Measurements from ENCODE around the gene PRELP. TPM values are rescaled to one million over a fixed set of nuclear protein-coding genes. Genes with fewer than 3 reads are reported as not detected.

The PRELP gene
- total and polyA plus RNA-seq, 9 of the 15 experiments (the other 6 are each of a cell fraction or from before 2014, with no cell fraction given): 0.04 TPM; not detected in 8

DNA sequence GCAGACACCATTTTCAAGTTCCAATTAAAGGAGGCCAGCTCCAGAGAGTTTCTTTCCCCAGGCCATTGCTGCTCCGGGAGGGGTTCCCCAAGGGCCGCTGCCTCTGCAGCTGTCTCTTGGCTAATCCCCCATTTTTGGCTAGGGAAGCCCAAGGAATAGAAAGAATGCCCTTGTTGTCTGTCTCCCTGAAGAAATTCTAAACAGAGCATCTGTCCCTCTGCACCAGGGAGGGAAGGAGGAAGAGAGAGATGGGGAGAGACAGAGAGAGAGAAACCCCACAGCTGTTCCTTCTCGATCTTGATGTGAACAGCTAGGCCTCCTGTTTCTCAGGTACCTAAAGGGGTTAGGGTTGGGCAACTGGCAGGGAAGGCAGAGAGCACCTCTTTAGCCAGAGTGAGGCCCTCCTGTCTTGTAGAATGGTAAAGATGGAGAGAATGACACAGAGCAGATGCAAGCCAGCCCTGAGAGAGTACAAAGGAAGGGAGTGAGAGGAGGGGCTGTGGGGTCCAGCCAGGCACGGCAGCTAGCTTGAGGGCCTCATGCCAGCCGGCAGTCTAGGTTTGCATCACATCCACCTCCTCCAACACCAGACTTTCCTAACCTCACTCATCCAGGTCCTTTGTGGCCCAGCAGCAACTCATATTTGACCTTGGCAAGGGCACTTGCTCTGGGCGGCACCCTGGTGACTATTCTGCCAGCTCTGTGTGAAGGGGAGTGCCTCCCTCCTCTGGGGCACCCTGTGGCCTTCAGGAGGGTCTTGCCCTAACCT, 31.4 kb downstream of the PRELP start:
- Histone ChIP-seq H3K36me3 (ENCODE audit: control insufficient read depth, insufficient read depth, low read length) (no peaks in the 10 kb centered on the region), H3K9ac (ENCODE audit: insufficient read depth in 1 of 2, low read depth in 2 of 2, low read length in 2 of 2) (no peak overlapping the region), H4K20me1 (replicated peaks; ENCODE audit: control insufficient read depth, insufficient read depth, low read length) (0 out of 2 replicates have a peak, but pooled peaks cover 5% of the 10 kb centered on the region), H3K27me3 (ENCODE audit: control insufficient read depth in 2 of 2, insufficient read depth in 2 of 2, low read length in 2 of 2) (peaks cover 29 to 67% of the 10 kb centered on the region in 2 experiments), H3K4me3 (no peak overlapping the region), H2AFZ (ENCODE audit: low read depth, low read length) (no peak overlapping the region), H3K9me3 (replicated peaks; ENCODE audit: control insufficient read depth, insufficient read depth, low read depth, low read length) (no peaks in the 10 kb centered on the region; the same call in 1 of the 2 replicates), H3K4me2 (ENCODE audit: insufficient read depth, low read length) (no peak overlapping the region), H3K4me1 (replicated peaks in 1 of 2; ENCODE audit: control insufficient read depth in 2 of 2, insufficient read depth in 2 of 2, low read length in 2 of 2) (no peaks in the 10 kb centered on the region), H3K79me2 (ENCODE audit: control insufficient read depth, insufficient read depth, low read length) (no peaks in the 10 kb centered on the region), H3K27ac (ENCODE audit: extremely low read depth, low read depth, low read length) (no peak overlapping the region), H3K9me1 (ENCODE audit: control insufficient read depth, insufficient read depth, low read length) (no peaks in the 10 kb centered on the region)
- DNase-seq (ENCODE audit: extremely low read depth in 1 of 4, low spot score in 3 of 4): no peak
- CTCF ChIA-PET (ENCODE audit: low intra/inter-chr PET ratio): interaction anchor here (6.1 kb wide), 1 partner anchor 195 kb away, joined by 65 read pairs; no protein-coding TSS in a partner anchor
- POLR2A ChIA-PET: interaction anchor here (0.6 to 1.0 kb wide), 2 partner anchors 240 to 833 kb away, joined by 3 read pairs; no protein-coding TSS in a partner anchor
- 3% methylated on average over 6 of the region's 6 CpGs for WGBS (ENCODE audit: insufficient coverage, low coverage, missing lambda C conversion rate)
- FAIRE-seq: no peak
- in situ Hi-C loops (cut with MboI): loop anchor here (5.0 kb wide), 1 partner anchor 195 kb away; no protein-coding TSS in a partner anchor
- intact Hi-C loops (cut with micrococcal nuclease): loop anchor here (5.0 kb wide), 1 partner anchor 620 kb away; no protein-coding TSS in a partner anchor
- no peak for ATAC-seq
- TF ChIP-seq ARHGAP35 (IDR thresholded peaks at IDR 0.05; ENCODE audit: partially characterized antibody) (no peak), DNMT1 (IDR thresholded peaks at IDR 0.05) (no peak), ARNT (IDR thresholded peaks at IDR 0.05) (no peak), KAT7 (CRISPR knock-in tag; IDR thresholded peaks at IDR 0.05; ENCODE audit: borderline replicate concordance) (no peak), PRMT5 (CRISPR knock-in tag; IDR thresholded peaks at IDR 0.05) (no peak), U2AF2 (optimal IDR thresholded peaks at IDR 0.05; ENCODE audit: low read depth, low read length) (no peak), CREM (IDR thresholded peaks at IDR 0.05; ENCODE audit: low read depth) (no peak), PTTG1 (tag; IDR thresholded peaks at IDR 0.05; ENCODE audit: low read depth) (no peak), PPARD (CRISPR knock-in tag; IDR thresholded peaks at IDR 0.05) (no peak), NFIC (IDR thresholded peaks at IDR 0.05) (no peak), ZSCAN32 (CRISPR knock-in tag; IDR thresholded peaks at IDR 0.05) (no peak), SMAD2 (IDR thresholded peaks at IDR 0.05; ENCODE audit: low read depth, low read length) (no peak), ZNF740 (CRISPR knock-in tag; IDR thresholded peaks at IDR 0.05) (no peak), ZNF740 (tag; IDR thresholded peaks at IDR 0.05) (no peak), CEBPB (tag; IDR thresholded peaks at IDR 0.05) (no peak), MTA1 (IDR thresholded peaks at IDR 0.05; ENCODE audit: borderline replicate concordance) (no peak), CBFB (CRISPR knock-in tag; IDR thresholded peaks at IDR 0.05) (no peak), ATF7 (IDR thresholded peaks at IDR 0.05) (no peak), ZNF76 (CRISPR knock-in tag; IDR thresholded peaks at IDR 0.05; ENCODE audit: borderline replicate concordance) (no peak), ZNF140 (CRISPR knock-in tag; IDR thresholded peaks at IDR 0.05) (no peak)
- TF ChIP-seq, protein P1, sequence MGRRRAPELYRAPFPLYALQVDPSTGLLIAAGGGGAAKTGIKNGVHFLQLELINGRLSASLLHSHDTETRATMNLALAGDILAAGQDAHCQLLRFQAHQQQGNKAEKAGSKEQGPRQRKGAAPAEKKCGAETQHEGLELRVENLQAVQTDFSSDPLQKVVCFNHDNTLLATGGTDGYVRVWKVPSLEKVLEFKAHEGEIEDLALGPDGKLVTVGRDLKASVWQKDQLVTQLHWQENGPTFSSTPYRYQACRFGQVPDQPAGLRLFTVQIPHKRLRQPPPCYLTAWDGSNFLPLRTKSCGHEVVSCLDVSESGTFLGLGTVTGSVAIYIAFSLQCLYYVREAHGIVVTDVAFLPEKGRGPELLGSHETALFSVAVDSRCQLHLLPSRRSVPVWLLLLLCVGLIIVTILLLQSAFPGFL (CRISPR knock-in tag; IDR thresholded peaks at IDR 0.05): no peak
- no TSS peak for BruUV-seq (replicated peaks)
